Stomach (tissue), 4 donors: ENCODE measurements around the gene BCL11B.

Experiments used
- CTCF ChIP-seq, 7 experiments: fragments of 450-650 bp in 4 of 7; fragments of 200-600 bp in 3 of 7; sonication (generic) in 3 of 7; IDR thresholded peaks; one replicate each; pipeline ENCODE4 v1.5.1; 2016 to 2019; ENCODE audit warnings: antibody characterized with exemption in 7 of 7, control low read depth in 2 of 7, mild to moderate bottlenecking in 1 of 7
- POLR2A ChIP-seq, 4 donors: fragments of 450-650 bp; IDR thresholded peaks; one replicate each; pipeline ENCODE4 v1.6.1; 2016; ENCODE audit warnings: antibody characterized with exemption in 4 of 4, control low read depth in 2 of 4, mild to moderate bottlenecking in 1 of 4, moderate library complexity in 1 of 4
- POLR2AphosphoS5 ChIP-seq, 3 donors: sonication (generic); formaldehyde crosslinking; IDR thresholded peaks; one replicate each; pipeline ENCODE4 v1.6.1; 2016; ENCODE audit warnings: antibody characterized with exemption in 3 of 3

GRCh38 chr14:99159341-99160340, 112.4 kb downstream of the BCL11B start:
- no peak for TF ChIP-seq CTCF (IDR thresholded peaks at IDR 0.05)
- no peak for TF ChIP-seq POLR2AphosphoS5 (IDR thresholded peaks at IDR 0.05)
- no peak for TF ChIP-seq POLR2A (IDR thresholded peaks at IDR 0.05)
